CD4-positive, alpha-beta T cell treated with Interleukin-6 for 4 hours (primary cell): Measurements from ENCODE around the gene RELN.

Experiments
- DNase-seq: peaks from one replicate; pipeline ENCODE4 v3.0.0-alpha.2; 2020; ENCODE audit warnings: mixed read lengths

The RELN gene

GRCh38 chr7:103711413-103711812 is 278.0 kb downstream of the RELN start:
- no peak for DNase-seq

GRCh38 chr7:103710247-103710646 is 279.2 kb downstream of the RELN start:
- no peak for DNase-seq

- DNase-seq: no peak
Measured at GRCh38 chr7:103706805-103707204, 282.7 kb downstream of the RELN start.

GRCh38 chr7:103705542-103705941 is 283.9 kb downstream of the RELN start:
- DNase-seq: no peak

- no peak for DNase-seq
Measured at GRCh38 chr7:103704701-103705100, 284.8 kb downstream of the RELN start.

- DNase-seq: no peak
Measured at GRCh38 chr7:103702982-103703381, 286.5 kb downstream of the RELN start.

GRCh38 chr7:103702454-103702853 is 287.0 kb downstream of the RELN start:
- DNase-seq: no peak

GRCh38 chr7:103699032-103699431 is 290.4 kb downstream of the RELN start:
- DNase-seq: no peak

GRCh38 chr7:103698064-103698463 is 291.4 kb downstream of the RELN start:
- DNase-seq: no peak

- DNase-seq: no peak
Measured at GRCh38 chr7:103695521-103695920, 293.9 kb downstream of the RELN start.

- no peak for DNase-seq
Measured at GRCh38 chr7:103694304-103694703, 295.2 kb downstream of the RELN start.

GRCh38 chr7:103691291-103691690 is 298.2 kb downstream of the RELN start:
- DNase-seq: no peak

- no peak for DNase-seq
Measured at GRCh38 chr7:103690242-103690974, 299.1 kb downstream of the RELN start.

GRCh38 chr7:103689255-103689654 is 300.2 kb downstream of the RELN start:
- no peak for DNase-seq

- DNase-seq: no peak
Measured at GRCh38 chr7:103687951-103688350, 301.5 kb downstream of the RELN start.

GRCh38 chr7:103687272-103687671 is 302.2 kb downstream of the RELN start:
- DNase-seq: no peak

GRCh38 chr7:103686763-103687162 is 302.7 kb downstream of the RELN start:
- DNase-seq: no peak

GRCh38 chr7:103686064-103686463 is 303.4 kb downstream of the RELN start:
- no peak for DNase-seq

GRCh38 chr7:103685646-103686045 is 303.8 kb downstream of the RELN start:
- DNase-seq: no peak

- no peak for DNase-seq
Measured at GRCh38 chr7:103683348-103683747, 306.1 kb downstream of the RELN start.

- no peak for DNase-seq
Measured at GRCh38 chr7:103680161-103681144, 309.0 kb downstream of the RELN start.

- DNase-seq: no peak
Measured at GRCh38 chr7:103679151-103680132, 310.0 kb downstream of the RELN start.
